ENCODE results near the gene SLC22A23. TPM values are rescaled to one million over a fixed set of nuclear protein-coding genes. Genes with fewer than 3 reads are reported as not detected.

SLC22A23 gene
- total RNA-seq, 2 experiments from 2014 or later, result 0.23 to 0.24 TPM

- ChIA-PET CTCF (interaction anchor here (0.9 to 1.5 kb wide), 3 partner anchors 19 to 687 kb away, joined by 3 to 5 read pairs (median 3); no protein-coding TSS in a partner anchor), POLR2A (no interaction called here)
Observed at GRCh38 chr6:3291346-3291745, 165.5 kb downstream of the SLC22A23 start.

GRCh38 chr6:3290931-3291211 lies 166.0 kb downstream of the SLC22A23 start:
- ChIA-PET CTCF (no interaction called here), POLR2A (no interaction called here)
- H3K4me3 Mint-ChIP-seq, result no peak overlapping the region
- H3K27ac Mint-ChIP-seq, result no peak overlapping the region
- ATAC-seq, result no peak
- H3K4me1 Mint-ChIP-seq (ENCODE audit: low read depth), result no peaks in the 10 kb centered on the region
- no peaks in the 10 kb centered on the region for H3K9me3 Mint-ChIP-seq (ENCODE audit: insufficient read depth)
- no peak for DNase-seq
- H3K36me3 Mint-ChIP-seq (ENCODE audit: low read depth), result no peaks in the 10 kb centered on the region
- peaks cover 5% of the 10 kb centered on the region for H3K27me3 Mint-ChIP-seq (ENCODE audit: low read depth)

More at GRCh38 chr6:3291346-3291745, 165.5 kb downstream of the SLC22A23 start:
- no peak overlapping the region for H3K27ac Mint-ChIP-seq
- H3K27me3 Mint-ChIP-seq (ENCODE audit: low read depth), result peaks cover 5% of the 10 kb centered on the region
- no peaks in the 10 kb centered on the region for H3K9me3 Mint-ChIP-seq (ENCODE audit: insufficient read depth)
- ATAC-seq, result no peak
- no peaks in the 10 kb centered on the region for H3K36me3 Mint-ChIP-seq (ENCODE audit: low read depth)
- no peak for DNase-seq
- no peak overlapping the region for H3K4me3 Mint-ChIP-seq
- H3K4me1 Mint-ChIP-seq (ENCODE audit: low read depth), result no peaks in the 10 kb centered on the region

GRCh38 chr6:3290149-3290930 lies 166.5 kb downstream of the SLC22A23 start:
- ChIA-PET POLR2A (no interaction called here), CTCF (interaction anchor here (1.1 kb wide), 1 partner anchor 11 kb away, joined by 3 read pairs; no protein-coding TSS in a partner anchor)
- H3K27ac Mint-ChIP-seq, result no peak overlapping the region
- no peak overlapping the region for H3K4me3 Mint-ChIP-seq
- no peaks in the 10 kb centered on the region for H3K4me1 Mint-ChIP-seq (ENCODE audit: low read depth)
- peaks cover 3% of the 10 kb centered on the region for H3K27me3 Mint-ChIP-seq (ENCODE audit: low read depth)
- DNase-seq, result no peak
- no peaks in the 10 kb centered on the region for H3K9me3 Mint-ChIP-seq (ENCODE audit: insufficient read depth)
- ATAC-seq, result no peak
- no peaks in the 10 kb centered on the region for H3K36me3 Mint-ChIP-seq (ENCODE audit: low read depth)

- DNase-seq (no peak), ATAC-seq (no peak)
- no peaks in the 10 kb centered on the region for H3K36me3 Mint-ChIP-seq (ENCODE audit: low read depth)
- no peaks in the 10 kb centered on the region for H3K27me3 Mint-ChIP-seq (ENCODE audit: low read depth)
- H3K4me3 Mint-ChIP-seq, result no peak overlapping the region
- CTCF ChIA-PET, result interaction anchor here (1.1 kb wide), 1 partner anchor 10 kb away, joined by 3 read pairs; no protein-coding TSS in a partner anchor
- H3K27ac Mint-ChIP-seq, result no peak overlapping the region
- POLR2A ChIA-PET, result no interaction called here
- no peaks in the 10 kb centered on the region for H3K9me3 Mint-ChIP-seq (ENCODE audit: insufficient read depth)
- no peaks in the 10 kb centered on the region for H3K4me1 Mint-ChIP-seq (ENCODE audit: low read depth)
Observed at GRCh38 chr6:3289664-3290055, 167.2 kb downstream of the SLC22A23 start.

- H3K27me3 Mint-ChIP-seq (ENCODE audit: low read depth), result no peaks in the 10 kb centered on the region
- no peak overlapping the region for H3K27ac Mint-ChIP-seq
- no peaks in the 10 kb centered on the region for H3K4me1 Mint-ChIP-seq (ENCODE audit: low read depth)
- H3K36me3 Mint-ChIP-seq (ENCODE audit: low read depth), result no peaks in the 10 kb centered on the region
- DNase-seq, result no peak
- CTCF ChIA-PET, result interaction anchor here (1.1 kb wide), 1 partner anchor 9 kb away, joined by 3 read pairs; no protein-coding TSS in a partner anchor
- no peaks in the 10 kb centered on the region for H3K9me3 Mint-ChIP-seq (ENCODE audit: insufficient read depth)
- POLR2A ChIA-PET, result no interaction called here
- H3K4me3 Mint-ChIP-seq, result no peak overlapping the region
- ATAC-seq, result no peak
Observed at GRCh38 chr6:3288711-3289663, 167.9 kb downstream of the SLC22A23 start.

- ChIA-PET POLR2A (no interaction called here), CTCF (no interaction called here)
- Mint-ChIP-seq H3K4me3 (no peak overlapping the region), H3K36me3 (ENCODE audit: low read depth) (no peaks in the 10 kb centered on the region), H3K4me1 (ENCODE audit: low read depth) (no peaks in the 10 kb centered on the region), H3K9me3 (ENCODE audit: insufficient read depth) (no peaks in the 10 kb centered on the region), H3K27me3 (ENCODE audit: low read depth) (no peaks in the 10 kb centered on the region), H3K27ac (no peak overlapping the region)
- ATAC-seq (no peak), DNase-seq (no peak)
Observed at GRCh38 chr6:3287976-3288707, 168.7 kb downstream of the SLC22A23 start.

GRCh38 chr6:3287308-3287707 lies 169.5 kb downstream of the SLC22A23 start:
- Mint-ChIP-seq H3K4me3 (no peak overlapping the region), H3K27ac (no peak overlapping the region), H3K36me3 (ENCODE audit: low read depth) (no peaks in the 10 kb centered on the region), H3K9me3 (ENCODE audit: insufficient read depth) (no peaks in the 10 kb centered on the region), H3K27me3 (ENCODE audit: low read depth) (no peaks in the 10 kb centered on the region), H3K4me1 (ENCODE audit: low read depth) (no peaks in the 10 kb centered on the region)
- ChIA-PET POLR2A (no interaction called here), CTCF (no interaction called here)
- ATAC-seq (no peak), DNase-seq (no peak)

- POLR2A ChIA-PET, result no interaction called here
- ATAC-seq (no peak), DNase-seq (no peak)
- H3K27ac Mint-ChIP-seq, result no peak overlapping the region
- H3K9me3 Mint-ChIP-seq (ENCODE audit: insufficient read depth), result no peaks in the 10 kb centered on the region
- no peak overlapping the region for H3K4me3 Mint-ChIP-seq
- H3K27me3 Mint-ChIP-seq (ENCODE audit: low read depth), result no peaks in the 10 kb centered on the region
- CTCF ChIA-PET, result no interaction called here
- H3K36me3 Mint-ChIP-seq (ENCODE audit: low read depth), result no peaks in the 10 kb centered on the region
- H3K4me1 Mint-ChIP-seq (ENCODE audit: low read depth), result no peaks in the 10 kb centered on the region
Observed at GRCh38 chr6:3286641-3287171, 170.1 kb downstream of the SLC22A23 start.

- Mint-ChIP-seq H3K36me3 (ENCODE audit: low read depth) (no peaks in the 10 kb centered on the region), H3K9me3 (ENCODE audit: insufficient read depth) (no peaks in the 10 kb centered on the region), H3K27ac (no peak overlapping the region), H3K4me3 (no peak overlapping the region), H3K4me1 (ENCODE audit: low read depth) (no peaks in the 10 kb centered on the region), H3K27me3 (ENCODE audit: low read depth) (no peaks in the 10 kb centered on the region)
- DNase-seq (no peak), ATAC-seq (no peak)
- CTCF ChIA-PET, result interaction anchor here (0.8 to 1.2 kb wide), 2 partner anchors 34 to 446 kb away, joined by 3 read pairs; no protein-coding TSS in a partner anchor
- POLR2A ChIA-PET, result no interaction called here
Observed at GRCh38 chr6:3285732-3286131, 171.1 kb downstream of the SLC22A23 start.

- POLR2A ChIA-PET, result no interaction called here
- H3K9me3 Mint-ChIP-seq (ENCODE audit: insufficient read depth), result no peaks in the 10 kb centered on the region
- no peaks in the 10 kb centered on the region for H3K27me3 Mint-ChIP-seq (ENCODE audit: low read depth)
- ATAC-seq (no peak), DNase-seq (no peak)
- CTCF ChIA-PET, result interaction anchor here (0.8 to 1.2 kb wide), 2 partner anchors 33 to 447 kb away, joined by 3 read pairs; no protein-coding TSS in a partner anchor
- H3K27ac Mint-ChIP-seq, result no peak overlapping the region
- H3K4me3 Mint-ChIP-seq, result no peak overlapping the region
- H3K36me3 Mint-ChIP-seq (ENCODE audit: low read depth), result no peaks in the 10 kb centered on the region
- no peaks in the 10 kb centered on the region for H3K4me1 Mint-ChIP-seq (ENCODE audit: low read depth)
Observed at GRCh38 chr6:3285049-3285639, 171.7 kb downstream of the SLC22A23 start.

- ChIA-PET POLR2A (no interaction called here), CTCF (no interaction called here)
- no peak for ATAC-seq
- no peak for DNase-seq
- H3K9me3 Mint-ChIP-seq (ENCODE audit: insufficient read depth), result no peaks in the 10 kb centered on the region
- H3K4me3 Mint-ChIP-seq, result no peak overlapping the region
- H3K4me1 Mint-ChIP-seq (ENCODE audit: low read depth), result peaks cover 4% of the 10 kb centered on the region
- no peaks in the 10 kb centered on the region for H3K36me3 Mint-ChIP-seq (ENCODE audit: low read depth)
- no peaks in the 10 kb centered on the region for H3K27me3 Mint-ChIP-seq (ENCODE audit: low read depth)
- no peak overlapping the region for H3K27ac Mint-ChIP-seq
Observed at GRCh38 chr6:3284436-3284876, 172.4 kb downstream of the SLC22A23 start.

All from activated CD8-positive, alpha-beta T cell treated with anti-CD3 and anti-CD28 coated beads, Interleukin-2, amount 10 ng/mL, durations not matched to agents 7 days and 5 days (primary cell).